A549 (cell line): Measurements from ENCODE around the gene OR2T33. TPM values are rescaled to one million over a fixed set of nuclear protein-coding genes. Genes with fewer than 3 reads are reported as not detected.

ENCODE experiments used
- ATAC-seq, 2 experiments: fragments of 200-7000 bp in 1 of 2; fragments of >200 bp in 1 of 2; cut with Nextera tagmentation in 1 of 2; cut with Tn5 transposase in 1 of 2; 3 replicates each; pipeline versions ENCODE4 v1.8.0 to v1.9.1; 2018 to 2020; ENCODE audit warnings: mild to moderate bottlenecking in 1 of 2, moderate library complexity in 1 of 2
- CTCF ChIA-PET: fragments of 300-600 bp; sonication (Branson Sonifier 250); formaldehyde crosslinking; extraction: SDS; loops from one replicate; lab custom pipeline; 2021; ENCODE audit warnings: antibody characterized with exemption, inconsistent platforms; lab: Yijun Ruan, JAX
- POLR2A ChIA-PET: fragments of 350-600 bp; formaldehyde crosslinking; extraction: SDS; loops from one replicate; lab custom pipeline; 2021; ENCODE audit warnings: antibody characterized with exemption, inconsistent platforms; lab: Yijun Ruan, JAX
- DNase-seq, 2 experiments: peaks; one replicate each; pipeline versions ENCODE4 v3.0.0 to v3.0.0-alpha.2; 2011 to 2016; ENCODE audit warnings: low read depth in 1 of 2, low spot score in 1 of 2
- FAIRE-seq: peaks from 2 replicates; lab custom pipeline; 2011; peaks lifted over from hg19 to GRCh38; lab: Jason Lieb, UNC
- H3K27ac ChIP-seq, 2 experiments: fragments of >200 bp; sonication (Bioruptor Twin); formaldehyde crosslinking; 3 replicates each; pipeline ENCODE4 v1.5.1; 2016 to 2017
- H3K4me1 ChIP-seq: fragments of >200 bp; sonication (Bioruptor Twin); formaldehyde crosslinking; 3 replicates; pipeline ENCODE4 v1.6.1; 2016
- H3K4me2 ChIP-seq: fragments of >200 bp; sonication (Bioruptor Twin); formaldehyde crosslinking; 3 replicates; pipeline ENCODE4 v1.6.1; 2016
- H3K4me3 ChIP-seq: fragments of >200 bp; sonication (Bioruptor Twin); formaldehyde crosslinking; 3 replicates; pipeline ENCODE4 v1.5.1; 2016
- H3K9me3 ChIP-seq: fragments of >200 bp; sonication (Bioruptor Twin); formaldehyde crosslinking; 3 replicates; pipeline ENCODE4 v1.6.1; 2016
- CEBPB ChIP-seq, 2 experiments: fragments of >200 bp in 1 of 2; sonication (Bioruptor Twin) in 1 of 2; formaldehyde crosslinking in 1 of 2; IDR thresholded peaks; 2 replicates each; pipeline ENCODE4 v1.6.1; 2012 to 2016
- GATA3 ChIP-seq: IDR thresholded peaks from 2 replicates; pipeline ENCODE4 v1.6.1; 2012; ENCODE audit warnings: borderline replicate concordance
- HOXB13 ChIP-seq: fragments of 250-450 bp; sonication (Bioruptor Pico); IDR thresholded peaks from 2 replicates; pipeline ENCODE4 v1.5.0; 2020; ENCODE audit warnings: low read depth, mild to moderate bottlenecking, moderate library complexity
- KDM5A ChIP-seq: fragments of 200-600 bp; sonication (generic); IDR thresholded peaks from 2 replicates; pipeline ENCODE4 v1.6.1; 2016; ENCODE audit warnings: antibody characterized with exemption, mild to moderate bottlenecking
- RFX5 ChIP-seq: fragments of 450-650 bp; IDR thresholded peaks from 2 replicates; pipeline ENCODE4 v1.7.1; 2014; ENCODE audit warnings: antibody characterized with exemption, mild to moderate bottlenecking, moderate library complexity
- SREBF2 ChIP-seq: fragments of 450-650 bp; IDR thresholded peaks from 2 replicates; pipeline ENCODE4 v1.6.1; 2014; ENCODE audit warnings: mild to moderate bottlenecking, moderate library complexity
- ZC3H11A ChIP-seq: fragments of 450-650 bp; IDR thresholded peaks from 2 replicates; pipeline ENCODE4 v1.6.1; 2014; ENCODE audit warnings: antibody characterized with exemption, mild to moderate bottlenecking
- WGBS: methylation state at CpG from one replicate; pipeline ENCODE4 v1.1.6; 2017; ENCODE audit errors: missing lambda C conversion rate; 5-methylcytosine and 5-hydroxymethylcytosine counted together
- polyA plus RNA-seq, 4 experiments: library from polyadenylated mRNA; depleted of rRNA in 3 of 4; stranded (reverse); fragments of >200 nt; fragmentation: RNase III in 1 of 4; extraction: RNeasy Plus Mini Kit Qiagen cat#74134 plus additional on column Dnase treatment in 1 of 4; gene quantifications; 2 replicates in 3 of 4; 3 replicates in 1 of 4; pipeline ENCODE4 v1.2.3, GENCODE V29; 2011 to 2017

Gene OR2T33
- polyA plus RNA-seq, 2 of the 4 experiments (the other 2 are of a cell fraction): not detected

- TF ChIP-seq RFX5: no peak
- no peak for TF ChIP-seq KDM5A
- TF ChIP-seq SREBF2: no peak
- no peak for TF ChIP-seq CEBPB (IDR thresholded peaks at IDR 0.05)
- no peak for TF ChIP-seq HOXB13 (CRISPR knock-in tag)
- no peak for TF ChIP-seq ZC3H11A
- TF ChIP-seq GATA3: no peak
- no peak for FAIRE-seq
- Histone ChIP-seq H3K4me2 (no peak overlapping the region), H3K9me3 (peaks cover 8% of the 10 kb centered on the region; the same call in 1 of the 3 replicates), H3K27ac (no peak overlapping the region), H3K4me1 (no peaks in the 10 kb centered on the region), H3K4me3 (no peak overlapping the region)
- POLR2A ChIA-PET: no interaction called here
- CTCF ChIA-PET: no interaction called here
- ATAC-seq: no peak
- no peak for DNase-seq
- 4% methylated on average over 1 of the region's 1 CpG for WGBS
These were observed 52.2 kb downstream of the OR2T33 start for GRCh38 chr1:248225537-248225936.

Other genes with a start within 250 kb of the OR2T33 start
- not detected in 2 replicates for gene OR2L2, start 247.9 kb downstream of the OR2T33 start, polyA plus RNA-seq (2011; rRNA removed)
- not detected in 3 replicates for gene OR2L2, start 247.9 kb downstream of the OR2T33 start, polyA plus RNA-seq (2017; fragmentation: RNase III; extraction: RNeasy Plus Mini Kit Qiagen cat#74134 plus additional on column Dnase treatment)
- not detected in 2 replicates for gene OR2L3, start 231.1 kb downstream of the OR2T33 start, polyA plus RNA-seq (2011; rRNA removed)
- gene OR2L3, start 231.1 kb downstream of the OR2T33 start, polyA plus RNA-seq (2017; fragmentation: RNase III; extraction: RNeasy Plus Mini Kit Qiagen cat#74134 plus additional on column Dnase treatment): not detected in 3 replicates
- not detected in 2 replicates for gene OR2L13, start 182.8 kb downstream of the OR2T33 start, polyA plus RNA-seq (2011; rRNA removed)
- not detected in 3 replicates for gene OR2L13, start 182.8 kb downstream of the OR2T33 start, polyA plus RNA-seq (2017; fragmentation: RNase III; extraction: RNeasy Plus Mini Kit Qiagen cat#74134 plus additional on column Dnase treatment)
- gene OR2M5, start 132.8 kb downstream of the OR2T33 start, polyA plus RNA-seq (2011; rRNA removed): not detected in 2 replicates
- gene OR2M5, start 132.8 kb downstream of the OR2T33 start, polyA plus RNA-seq (2017; fragmentation: RNase III; extraction: RNeasy Plus Mini Kit Qiagen cat#74134 plus additional on column Dnase treatment): not detected in 3 replicates
- not detected in 2 replicates for gene OR2M2, start 103.2 kb downstream of the OR2T33 start, polyA plus RNA-seq (2011; rRNA removed)
- gene OR2M2, start 103.2 kb downstream of the OR2T33 start, polyA plus RNA-seq (2017; fragmentation: RNase III; extraction: RNeasy Plus Mini Kit Qiagen cat#74134 plus additional on column Dnase treatment): not detected in 3 replicates
- gene OR2M3, start 80.7 kb downstream of the OR2T33 start, polyA plus RNA-seq (2011; rRNA removed): not detected in 2 replicates
- not detected in 3 replicates for gene OR2M3, start 80.7 kb downstream of the OR2T33 start, polyA plus RNA-seq (2017; fragmentation: RNase III; extraction: RNeasy Plus Mini Kit Qiagen cat#74134 plus additional on column Dnase treatment)
- gene OR2M4, start 46.6 kb downstream of the OR2T33 start, polyA plus RNA-seq (2011; rRNA removed): not detected in 2 replicates
- not detected in 3 replicates for gene OR2M4, start 46.6 kb downstream of the OR2T33 start, polyA plus RNA-seq (2017; fragmentation: RNase III; extraction: RNeasy Plus Mini Kit Qiagen cat#74134 plus additional on column Dnase treatment)
- gene OR2T12, start 25.4 kb upstream of the OR2T33 start, polyA plus RNA-seq (2011; rRNA removed): not detected in 2 replicates
- gene OR2T12, start 25.4 kb upstream of the OR2T33 start, polyA plus RNA-seq (2017; fragmentation: RNase III; extraction: RNeasy Plus Mini Kit Qiagen cat#74134 plus additional on column Dnase treatment): not detected in 3 replicates
- gene OR2M7, start 46.6 kb upstream of the OR2T33 start, polyA plus RNA-seq (2011; rRNA removed): not detected in 2 replicates
- gene OR2M7, start 46.6 kb upstream of the OR2T33 start, polyA plus RNA-seq (2017; fragmentation: RNase III; extraction: RNeasy Plus Mini Kit Qiagen cat#74134 plus additional on column Dnase treatment): not detected in 3 replicates
- gene OR14C36, start 70.8 kb upstream of the OR2T33 start, polyA plus RNA-seq (2011; rRNA removed): not detected in 2 replicates
- not detected in 3 replicates for gene OR14C36, start 70.8 kb upstream of the OR2T33 start, polyA plus RNA-seq (2017; fragmentation: RNase III; extraction: RNeasy Plus Mini Kit Qiagen cat#74134 plus additional on column Dnase treatment)
- gene OR2T4, start 83.7 kb upstream of the OR2T33 start, polyA plus RNA-seq (2011; rRNA removed): not detected in 2 replicates
- not detected in 3 replicates for gene OR2T4, start 83.7 kb upstream of the OR2T33 start, polyA plus RNA-seq (2017; fragmentation: RNase III; extraction: RNeasy Plus Mini Kit Qiagen cat#74134 plus additional on column Dnase treatment)
- gene OR2T6, start 97.8 kb upstream of the OR2T33 start, polyA plus RNA-seq (2011; rRNA removed): not detected in 2 replicates
- not detected in 3 replicates for gene OR2T6, start 97.8 kb upstream of the OR2T33 start, polyA plus RNA-seq (2017; fragmentation: RNase III; extraction: RNeasy Plus Mini Kit Qiagen cat#74134 plus additional on column Dnase treatment)
- gene OR2T1, start 125.1 kb upstream of the OR2T33 start, polyA plus RNA-seq (2011; rRNA removed): not detected in 2 replicates
- not detected in 3 replicates for gene OR2T1, start 125.1 kb upstream of the OR2T33 start, polyA plus RNA-seq (2017; fragmentation: RNase III; extraction: RNeasy Plus Mini Kit Qiagen cat#74134 plus additional on column Dnase treatment)
- gene OR2T2, start 167.7 kb upstream of the OR2T33 start, polyA plus RNA-seq (2011; rRNA removed): not detected in 2 replicates
- not detected in 3 replicates for gene OR2T2, start 167.7 kb upstream of the OR2T33 start, polyA plus RNA-seq (2017; fragmentation: RNase III; extraction: RNeasy Plus Mini Kit Qiagen cat#74134 plus additional on column Dnase treatment)
- not detected in 2 replicates for gene OR2T3, start 195.4 kb upstream of the OR2T33 start, polyA plus RNA-seq (2011; rRNA removed)
- gene OR2T3, start 195.4 kb upstream of the OR2T33 start, polyA plus RNA-seq (2017; fragmentation: RNase III; extraction: RNeasy Plus Mini Kit Qiagen cat#74134 plus additional on column Dnase treatment): not detected in 3 replicates
- gene OR2T5, start 210.6 kb upstream of the OR2T33 start, polyA plus RNA-seq (2011; rRNA removed): not detected in 2 replicates
- not detected in 3 replicates for gene OR2T5, start 210.6 kb upstream of the OR2T33 start, polyA plus RNA-seq (2017; fragmentation: RNase III; extraction: RNeasy Plus Mini Kit Qiagen cat#74134 plus additional on column Dnase treatment)
- not detected in 2 replicates for gene OR2G6, start 230.1 kb upstream of the OR2T33 start, polyA plus RNA-seq (2011; rRNA removed)
- gene OR2G6, start 230.1 kb upstream of the OR2T33 start, polyA plus RNA-seq (2017; fragmentation: RNase III; extraction: RNeasy Plus Mini Kit Qiagen cat#74134 plus additional on column Dnase treatment): not detected in 3 replicates